MM.1S (cell line): ENCODE measurements around the gene LRRC4C.

ENCODE experiments used
- DNase-seq: peaks from one replicate; pipeline ENCODE4 v3.0.0-alpha.2; 2015
- H2AFZ ChIP-seq: fragments of 300-600 bp; sonication (generic); 2 replicates; pipeline ENCODE4 v1.6.0; 2016; ENCODE audit warnings: antibody characterized with exemption, low read length
- H3F3A ChIP-seq: fragments of 300-600 bp; sonication (generic); 2 replicates; pipeline ENCODE4 v1.6.1; 2016; ENCODE audit warnings: mild to moderate bottlenecking, antibody characterized with exemption, low read length, moderate library complexity, mixed read lengths; ENCODE audit not compliant: insufficient read depth
- H3K27ac ChIP-seq: fragments of 300-600 bp; sonication (generic); 2 replicates; pipeline ENCODE4 v1.5.1; 2016; ENCODE audit warnings: mild to moderate bottlenecking, low read length
- H3K27me3 ChIP-seq: fragments of 300-600 bp; sonication (generic); replicated peaks from 2 replicates; pipeline ENCODE4 v1.6.0; 2016; ENCODE audit warnings: low read length; ENCODE audit not compliant: insufficient read depth
- H3K36me3 ChIP-seq: fragments of 300-600 bp; sonication (generic); replicated peaks from 2 replicates; pipeline ENCODE4 v1.6.1; 2016; ENCODE audit warnings: mild to moderate bottlenecking, low read length, mixed read lengths; ENCODE audit not compliant: insufficient read depth
- H3K4me1 ChIP-seq: fragments of 300-600 bp; sonication (generic); 2 replicates; pipeline ENCODE4 v1.6.1; 2016; ENCODE audit warnings: low read length, mixed read lengths
- H3K4me2 ChIP-seq: fragments of 300-600 bp; sonication (generic); 2 replicates; pipeline ENCODE4 v1.6.0; 2016; ENCODE audit warnings: low read depth, low read length
- H3K4me3 ChIP-seq: fragments of 300-600 bp; sonication (generic); 2 replicates; pipeline ENCODE4 v1.5.1; 2016; ENCODE audit warnings: low read length, mixed read lengths
- H3K79me2 ChIP-seq: fragments of 300-600 bp; sonication (generic); 2 replicates; pipeline ENCODE4 v1.6.1; 2016; ENCODE audit warnings: mixed run types, low read length, mixed read lengths
- H3K9ac ChIP-seq: fragments of 300-600 bp; sonication (generic); 2 replicates; pipeline ENCODE4 v1.6.1; 2016; ENCODE audit warnings: low read length, mixed read lengths
- H3K9me2 ChIP-seq: fragments of 300-600 bp; sonication (generic); replicated peaks from 2 replicates; pipeline ENCODE4 v1.6.1; 2016; ENCODE audit warnings: mild to moderate bottlenecking, low read length, mixed read lengths; ENCODE audit not compliant: insufficient read depth
- H3K9me3 ChIP-seq: fragments of 300-600 bp; sonication (generic); replicated peaks from 2 replicates; pipeline ENCODE4 v1.6.1; 2016; ENCODE audit warnings: mild to moderate bottlenecking, low read length, mixed read lengths; ENCODE audit not compliant: insufficient read depth
- H4K20me1 ChIP-seq: fragments of 300-600 bp; sonication (generic); 2 replicates; pipeline ENCODE4 v1.6.1; 2016; ENCODE audit warnings: mild to moderate bottlenecking, low read length, moderate library complexity, mixed read lengths; ENCODE audit not compliant: insufficient read depth
- EZH2 ChIP-seq: fragments of 300-600 bp; sonication (generic); optimal IDR thresholded peaks from 2 replicates; pipeline ENCODE3; 2017; ENCODE audit warnings: low read depth, mild to moderate bottlenecking, antibody characterized with exemption, low read length, mixed read lengths
- EZH2phosphoT487 ChIP-seq: fragments of 300-600 bp; sonication (generic); IDR thresholded peaks from 2 replicates; pipeline ENCODE4 v1.6.1; 2018; ENCODE audit warnings: antibody characterized with exemption, low read length
- TF ChIP-seq, protein P1 (sequence below): fragments of 300-600 bp; sonication (generic); IDR thresholded peaks from 2 replicates; pipeline ENCODE4 v1.5.1; 2016; ENCODE audit warnings: antibody characterized with exemption, low read length, mixed read lengths

The LRRC4C gene

GRCh38 chr11:41456269-41456668 is 3.2 kb downstream of the LRRC4C start:
- no peaks in the 10 kb centered on the region for H3K9me2 ChIP-seq
- H3K9ac ChIP-seq = no peak overlapping the region
- DNase-seq = no peak
- H3K4me1 ChIP-seq = no peaks in the 10 kb centered on the region
- H3K36me3 ChIP-seq = no peaks in the 10 kb centered on the region
- H3K27me3 ChIP-seq = no peaks in the 10 kb centered on the region
- no peak overlapping the region for H3K27ac ChIP-seq
- no peak overlapping the region for H3K4me3 ChIP-seq
- H3K79me2 ChIP-seq = no peaks in the 10 kb centered on the region
- H4K20me1 ChIP-seq = no peaks in the 10 kb centered on the region
- TF ChIP-seq EZH2phosphoT487 (no peak), EZH2 (no peak)
- TF ChIP-seq, protein P1, sequence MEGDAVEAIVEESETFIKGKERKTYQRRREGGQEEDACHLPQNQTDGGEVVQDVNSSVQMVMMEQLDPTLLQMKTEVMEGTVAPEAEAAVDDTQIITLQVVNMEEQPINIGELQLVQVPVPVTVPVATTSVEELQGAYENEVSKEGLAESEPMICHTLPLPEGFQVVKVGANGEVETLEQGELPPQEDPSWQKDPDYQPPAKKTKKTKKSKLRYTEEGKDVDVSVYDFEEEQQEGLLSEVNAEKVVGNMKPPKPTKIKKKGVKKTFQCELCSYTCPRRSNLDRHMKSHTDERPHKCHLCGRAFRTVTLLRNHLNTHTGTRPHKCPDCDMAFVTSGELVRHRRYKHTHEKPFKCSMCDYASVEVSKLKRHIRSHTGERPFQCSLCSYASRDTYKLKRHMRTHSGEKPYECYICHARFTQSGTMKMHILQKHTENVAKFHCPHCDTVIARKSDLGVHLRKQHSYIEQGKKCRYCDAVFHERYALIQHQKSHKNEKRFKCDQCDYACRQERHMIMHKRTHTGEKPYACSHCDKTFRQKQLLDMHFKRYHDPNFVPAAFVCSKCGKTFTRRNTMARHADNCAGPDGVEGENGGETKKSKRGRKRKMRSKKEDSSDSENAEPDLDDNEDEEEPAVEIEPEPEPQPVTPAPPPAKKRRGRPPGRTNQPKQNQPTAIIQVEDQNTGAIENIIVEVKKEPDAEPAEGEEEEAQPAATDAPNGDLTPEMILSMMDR = no peak
- H3K9me3 ChIP-seq = no peaks in the 10 kb centered on the region
- H3K4me2 ChIP-seq = no peak overlapping the region
- no peaks in the 10 kb centered on the region for H3F3A ChIP-seq
- H2AFZ ChIP-seq = no peak overlapping the region

GRCh38 chr11:41451011-41451410 is 8.4 kb downstream of the LRRC4C start:
- H4K20me1 ChIP-seq = no peaks in the 10 kb centered on the region
- H3K27ac ChIP-seq = no peak overlapping the region
- H3K9me2 ChIP-seq = no peaks in the 10 kb centered on the region
- no peak overlapping the region for H3K4me2 ChIP-seq
- no peaks in the 10 kb centered on the region for H3K9me3 ChIP-seq
- no peak for DNase-seq
- no peak overlapping the region for H3K9ac ChIP-seq
- H3K4me1 ChIP-seq = no peaks in the 10 kb centered on the region
- no peaks in the 10 kb centered on the region for H3K36me3 ChIP-seq
- no peaks in the 10 kb centered on the region for H3K79me2 ChIP-seq
- TF ChIP-seq EZH2 = no peak
- TF ChIP-seq, protein P1 = no peak
- TF ChIP-seq EZH2phosphoT487 = no peak
- no peak overlapping the region for H2AFZ ChIP-seq
- no peaks in the 10 kb centered on the region for H3F3A ChIP-seq
- no peak overlapping the region for H3K4me3 ChIP-seq
- no peaks in the 10 kb centered on the region for H3K27me3 ChIP-seq

GRCh38 chr11:41449483-41450050 is 9.9 kb downstream of the LRRC4C start:
- no peak overlapping the region for H2AFZ ChIP-seq
- H3K4me2 ChIP-seq = no peak overlapping the region
- no peaks in the 10 kb centered on the region for H3K4me1 ChIP-seq
- no peaks in the 10 kb centered on the region for H3K27me3 ChIP-seq
- no peak overlapping the region for H3K4me3 ChIP-seq
- no peaks in the 10 kb centered on the region for H3K9me3 ChIP-seq
- no peaks in the 10 kb centered on the region for H3K9me2 ChIP-seq
- H3K27ac ChIP-seq = no peak overlapping the region
- no peaks in the 10 kb centered on the region for H4K20me1 ChIP-seq
- H3K9ac ChIP-seq = no peak overlapping the region
- H3K79me2 ChIP-seq = no peaks in the 10 kb centered on the region
- H3K36me3 ChIP-seq = no peaks in the 10 kb centered on the region
- no peak for DNase-seq
- no peak for TF ChIP-seq EZH2phosphoT487
- TF ChIP-seq, protein P1 = no peak
- TF ChIP-seq EZH2 = no peak
- H3F3A ChIP-seq = no peaks in the 10 kb centered on the region
